HG02870 (cell line): ENCODE measurements around the gene C3orf52.
"Not testable (repeated sequence)": the region's sequence is repeated elsewhere in the genome, so short reads cannot be mapped to it uniquely, and the experiment has no call there.

Experiments used
- ATAC-seq: cut with Tn5 transposase; IDR thresholded peaks from one replicate; pipeline ENCODE4 v1.9.1; 2021; ENCODE audit warnings: mild to moderate bottlenecking, moderate library complexity; ENCODE audit not compliant: unreplicated experiment

The C3orf52 gene, protein sequence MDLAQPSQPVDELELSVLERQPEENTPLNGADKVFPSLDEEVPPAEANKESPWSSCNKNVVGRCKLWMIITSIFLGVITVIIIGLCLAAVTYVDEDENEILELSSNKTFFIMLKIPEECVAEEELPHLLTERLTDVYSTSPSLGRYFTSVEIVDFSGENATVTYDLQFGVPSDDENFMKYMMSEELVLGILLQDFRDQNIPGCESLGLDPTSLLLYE

DNA sequence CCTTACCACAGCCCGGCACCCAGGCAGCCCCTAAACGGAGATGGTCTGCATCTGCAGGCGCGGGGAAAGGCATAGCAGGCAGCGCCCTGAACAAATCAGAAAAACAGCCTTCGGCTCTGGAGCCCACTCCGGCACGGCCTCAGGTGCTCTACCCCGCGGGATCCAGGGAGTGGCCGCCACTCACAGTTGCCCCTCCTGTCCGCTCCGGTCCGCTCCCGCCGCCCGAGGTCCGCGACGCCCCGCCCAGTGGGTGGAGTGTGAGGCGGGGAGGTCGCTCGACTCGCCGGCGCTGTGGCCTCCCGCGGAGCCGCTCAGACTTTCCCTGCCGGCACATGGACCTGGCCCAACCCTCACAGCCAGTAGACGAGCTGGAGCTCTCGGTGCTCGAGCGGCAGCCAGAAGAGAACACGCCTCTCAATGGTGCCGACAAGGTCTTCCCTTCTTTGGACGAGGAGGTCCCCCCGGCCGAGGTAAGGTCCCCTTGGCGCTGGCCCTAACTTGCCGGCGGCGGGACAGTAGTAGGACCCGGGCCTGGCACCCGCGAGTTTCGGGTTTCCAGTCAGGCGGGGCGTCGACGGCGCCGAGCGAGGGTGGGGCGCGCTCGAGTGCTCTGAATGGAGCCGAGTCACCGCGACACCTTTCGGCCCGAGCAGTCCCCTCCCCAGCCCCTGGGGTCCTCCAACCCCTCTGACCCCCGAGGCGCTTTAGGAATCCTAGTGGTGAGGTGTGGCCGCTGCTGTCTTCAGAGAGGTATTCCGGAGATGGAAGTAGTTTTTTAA is at the start of gene C3orf52:
Gene C3orf52, plus strand, starts transcription at position 314 of the 779 bp plus-strand sequence. Its CDS starts 19 bp downstream, at position 333.
- peak; percentile 89 for ATAC-seq

DNA sequence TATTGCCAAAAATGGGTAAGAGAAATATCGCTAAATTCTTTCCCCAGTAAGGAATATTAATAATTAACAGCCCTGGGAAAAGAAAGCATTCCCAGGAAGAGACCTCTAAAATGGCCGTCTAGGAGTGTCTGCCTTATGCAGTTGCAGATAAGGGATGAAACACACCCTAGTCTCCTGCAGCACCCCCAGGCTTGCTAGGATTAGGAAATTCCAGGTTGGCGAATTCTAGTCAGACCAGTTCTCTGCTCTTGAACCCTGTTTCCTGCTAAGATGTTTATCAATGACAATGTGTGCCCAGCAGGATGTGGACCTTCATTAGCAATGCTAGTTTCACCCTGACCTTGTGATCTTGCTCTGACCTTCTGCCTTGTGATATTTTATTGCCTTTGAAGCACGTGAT is 49.0 kb upstream of the C3orf52 start:
- ATAC-seq, result not testable (repeated sequence)

DNA sequence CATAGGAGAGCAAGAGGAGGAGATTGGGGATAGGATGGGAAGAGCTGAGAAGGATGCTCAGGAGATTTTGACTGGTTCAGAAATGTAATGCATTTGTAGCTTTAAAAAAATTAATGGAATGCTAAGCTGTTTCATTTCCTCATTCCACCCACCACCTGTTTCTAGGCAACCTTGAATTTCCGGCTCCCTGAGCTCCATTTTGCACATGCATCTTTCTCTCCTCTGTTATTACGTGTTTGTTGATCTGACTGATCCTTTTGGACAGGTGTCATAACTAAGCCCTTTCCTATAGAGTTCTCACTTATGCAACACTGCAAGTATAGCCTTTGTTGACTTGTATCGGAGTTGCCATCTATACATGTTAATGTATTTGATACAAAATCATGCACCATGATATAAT is 47.3 kb upstream of the C3orf52 start:
- ATAC-seq, result no peak

DNA sequence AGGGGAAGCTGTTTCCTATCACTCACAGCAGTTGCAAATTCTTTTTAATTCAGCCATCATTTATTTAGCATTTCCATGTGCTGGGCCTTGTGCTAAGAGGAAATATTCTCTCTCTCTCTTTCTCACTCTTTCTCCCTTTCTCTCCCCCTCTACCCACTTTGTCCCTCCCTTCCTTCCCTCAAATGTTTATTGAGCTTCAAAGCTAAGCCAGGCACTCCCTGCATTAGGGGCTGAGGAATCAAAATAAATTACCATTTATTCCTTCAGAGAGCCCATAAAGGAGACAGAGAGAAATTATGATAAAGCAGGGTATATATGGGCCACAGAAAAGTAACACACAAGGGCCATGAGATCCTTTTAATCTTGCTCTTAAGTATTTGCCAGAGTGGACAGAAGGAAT is 44.9 kb upstream of the C3orf52 start:
- no peak for ATAC-seq

DNA sequence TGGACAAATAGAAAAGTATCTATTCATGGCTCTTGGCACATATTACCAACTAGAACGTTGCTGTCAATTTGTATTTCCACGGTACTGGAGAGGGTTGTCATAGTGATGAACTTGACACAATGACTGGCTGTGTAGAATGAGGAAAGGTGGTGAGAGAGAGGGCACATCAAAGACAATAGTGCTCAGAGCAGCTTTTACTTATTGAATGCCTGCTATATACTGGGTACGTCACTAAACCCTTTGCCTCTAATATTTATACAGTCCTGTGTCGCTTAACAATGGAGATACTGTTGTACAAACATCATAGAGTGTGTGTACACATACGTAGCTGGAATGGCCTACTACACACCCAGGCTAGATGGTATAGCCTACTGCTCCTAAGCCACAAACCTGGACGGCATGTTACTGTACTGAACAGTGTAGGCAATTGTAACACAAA is 43.3 kb upstream of the C3orf52 start:
- ATAC-seq, result no peak

DNA sequence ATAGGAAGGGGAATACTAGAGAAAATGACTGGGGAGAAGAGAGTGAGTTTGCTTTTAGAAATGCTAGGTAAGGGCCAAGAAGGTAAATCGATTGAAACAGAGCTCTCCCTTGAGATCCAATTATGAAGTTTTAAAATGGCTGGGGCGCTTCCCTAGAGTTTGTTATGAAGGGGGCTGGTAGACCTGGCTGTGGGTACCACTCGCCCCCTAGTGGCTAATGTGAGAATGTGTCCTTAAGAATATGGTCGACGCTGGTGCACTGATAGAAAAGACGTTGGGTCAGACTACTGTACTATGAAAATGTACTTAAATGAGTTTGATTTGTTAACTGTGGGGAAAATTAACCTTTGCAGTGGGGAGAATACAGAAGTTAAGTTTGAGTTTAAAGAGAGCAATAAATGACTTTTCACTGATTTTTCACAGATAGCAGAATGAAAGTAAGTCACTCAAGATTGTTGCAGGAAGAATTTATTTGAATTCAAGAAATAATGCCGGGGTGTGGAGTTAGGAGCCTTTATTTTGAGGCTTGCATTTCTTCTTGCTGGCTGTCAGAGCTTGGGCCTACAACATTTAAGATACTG is 42.5 kb upstream of the C3orf52 start:
- peak; percentile 96 for ATAC-seq

DNA sequence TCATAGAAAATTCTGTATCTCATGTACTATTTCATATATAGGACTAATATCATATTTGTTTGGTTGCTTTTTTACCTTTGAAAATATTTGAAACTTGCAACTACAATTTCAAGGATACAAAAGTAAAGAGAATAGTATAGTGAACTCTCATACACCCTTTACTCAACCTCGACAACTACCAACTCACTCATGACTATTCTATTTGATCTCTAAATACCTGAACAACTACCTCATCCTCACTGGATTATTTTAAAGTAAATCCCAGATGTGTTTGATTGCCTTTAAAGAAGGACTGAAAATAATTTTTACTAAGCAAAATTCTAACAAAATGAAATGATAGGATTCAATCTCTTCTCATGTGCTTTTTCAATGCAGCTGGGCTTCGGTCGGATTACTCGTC is 39.6 kb upstream of the C3orf52 start:
- no peak for ATAC-seq

- ATAC-seq, result no peak
These were observed 38.9 kb upstream of the C3orf52 start for GRCh38 chr3:112047264-112047663.

- ATAC-seq, result no peak
These were observed 37.3 kb upstream of the C3orf52 start for GRCh38 chr3:112048911-112049310.

GRCh38 chr3:112053229-112053628 is 33.0 kb upstream of the C3orf52 start:
- ATAC-seq, result no peak

DNA sequence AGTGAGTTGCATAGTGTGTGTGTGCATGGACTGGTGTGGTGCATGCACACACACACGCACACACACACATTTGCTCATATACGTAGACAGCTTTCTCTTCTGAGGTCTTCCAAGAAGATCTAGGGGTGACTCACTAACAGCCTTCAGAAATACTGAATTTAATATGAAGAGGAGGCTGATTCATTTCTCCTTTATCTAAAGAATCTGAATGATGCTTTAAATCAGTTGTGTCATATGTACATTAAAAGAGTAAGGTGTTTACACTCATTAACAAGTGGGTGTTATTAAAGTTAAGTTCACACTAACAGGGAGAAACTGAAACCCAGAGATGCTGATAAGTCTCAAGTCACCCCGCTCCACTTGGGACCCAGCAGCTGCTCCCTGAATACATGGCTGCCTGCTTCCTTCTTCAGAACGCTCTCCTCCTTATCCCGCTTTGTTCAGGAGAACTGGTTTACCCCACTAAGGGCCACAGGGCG is 29.7 kb upstream of the C3orf52 start:
- ATAC-seq, result no peak

- no peak for ATAC-seq
These were observed 26.7 kb upstream of the C3orf52 start for GRCh38 chr3:112059497-112059896.

- ATAC-seq, result no peak
These were observed 25.0 kb upstream of the C3orf52 start for GRCh38 chr3:112061152-112061551.

DNA sequence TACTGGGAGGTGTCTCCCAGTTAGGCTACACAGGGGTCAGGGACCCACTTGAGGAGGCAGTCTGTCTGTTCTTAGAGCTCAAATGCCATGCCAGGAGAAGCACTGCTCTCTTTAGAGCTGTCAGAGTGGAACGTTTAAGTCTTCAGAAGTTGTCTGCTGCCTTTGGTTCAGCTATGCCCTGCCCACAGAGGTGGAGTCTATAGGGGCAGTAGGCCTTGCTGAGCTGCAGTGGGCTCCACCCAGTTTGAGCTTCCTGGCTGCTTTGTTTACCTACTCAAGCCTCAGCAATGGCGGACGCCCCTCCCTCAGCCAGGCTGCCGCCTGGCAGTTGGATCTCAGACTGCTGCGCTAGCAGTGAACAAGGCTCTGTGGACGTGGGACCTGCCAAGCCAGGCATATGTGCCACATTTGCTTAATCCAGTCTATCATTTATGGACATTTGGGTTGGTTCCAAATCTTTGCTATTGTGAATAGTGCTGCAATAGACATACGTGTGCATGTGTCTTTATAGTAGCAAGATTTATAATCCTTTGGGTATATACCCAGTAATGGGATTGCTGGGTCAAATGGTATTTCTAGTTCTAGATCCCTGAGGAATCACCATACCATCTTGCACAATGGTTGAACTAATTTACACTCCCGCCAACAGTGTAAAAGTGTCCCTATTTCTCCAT is 13.7 kb upstream of the C3orf52 start:
- ATAC-seq, result not testable (repeated sequence)

- ATAC-seq, result no peak
These were observed 12.2 kb upstream of the C3orf52 start for GRCh38 chr3:112074006-112074405.

DNA sequence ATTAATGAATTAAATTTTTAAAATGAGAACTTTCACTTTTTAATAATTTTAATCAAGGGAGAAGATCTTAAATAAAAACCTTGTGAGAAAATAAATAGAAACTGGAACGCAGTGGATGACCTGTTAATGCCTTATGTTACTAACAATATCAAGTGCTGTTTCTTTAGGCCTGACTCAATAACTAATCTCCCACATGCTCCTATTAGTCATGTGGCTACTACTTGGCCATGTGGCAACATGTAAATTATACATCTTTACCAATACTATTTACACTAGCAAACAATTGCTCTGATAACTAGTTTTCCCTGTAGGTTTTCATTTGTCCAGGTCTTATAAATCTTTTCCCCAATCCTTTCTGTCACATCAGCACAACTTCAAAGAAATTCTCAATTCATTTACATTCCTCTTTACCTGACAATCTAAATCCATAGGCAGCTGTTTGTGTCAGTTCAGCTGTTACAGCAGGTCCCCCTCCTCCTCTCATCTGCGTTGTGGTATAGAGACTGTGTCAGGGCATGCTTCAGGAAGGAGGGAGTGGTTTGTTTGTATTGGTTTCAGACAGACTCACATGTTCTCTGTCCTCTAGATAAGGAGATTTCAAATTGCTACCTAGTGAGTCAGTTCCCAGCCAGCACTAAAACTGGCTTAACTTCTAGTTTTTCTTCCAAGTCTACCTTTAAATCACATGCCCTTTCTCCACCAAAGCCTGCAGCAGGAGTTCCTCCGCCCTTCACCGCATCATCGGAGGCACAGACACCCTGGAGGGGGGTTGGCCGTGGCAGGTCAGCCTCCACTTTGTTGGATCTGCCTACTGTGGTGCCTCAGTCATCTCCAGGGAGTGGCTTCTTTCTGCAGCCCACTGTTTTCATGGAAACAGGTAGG is 11.3 kb upstream of the C3orf52 start:
- peak; percentile 98 for ATAC-seq

DNA sequence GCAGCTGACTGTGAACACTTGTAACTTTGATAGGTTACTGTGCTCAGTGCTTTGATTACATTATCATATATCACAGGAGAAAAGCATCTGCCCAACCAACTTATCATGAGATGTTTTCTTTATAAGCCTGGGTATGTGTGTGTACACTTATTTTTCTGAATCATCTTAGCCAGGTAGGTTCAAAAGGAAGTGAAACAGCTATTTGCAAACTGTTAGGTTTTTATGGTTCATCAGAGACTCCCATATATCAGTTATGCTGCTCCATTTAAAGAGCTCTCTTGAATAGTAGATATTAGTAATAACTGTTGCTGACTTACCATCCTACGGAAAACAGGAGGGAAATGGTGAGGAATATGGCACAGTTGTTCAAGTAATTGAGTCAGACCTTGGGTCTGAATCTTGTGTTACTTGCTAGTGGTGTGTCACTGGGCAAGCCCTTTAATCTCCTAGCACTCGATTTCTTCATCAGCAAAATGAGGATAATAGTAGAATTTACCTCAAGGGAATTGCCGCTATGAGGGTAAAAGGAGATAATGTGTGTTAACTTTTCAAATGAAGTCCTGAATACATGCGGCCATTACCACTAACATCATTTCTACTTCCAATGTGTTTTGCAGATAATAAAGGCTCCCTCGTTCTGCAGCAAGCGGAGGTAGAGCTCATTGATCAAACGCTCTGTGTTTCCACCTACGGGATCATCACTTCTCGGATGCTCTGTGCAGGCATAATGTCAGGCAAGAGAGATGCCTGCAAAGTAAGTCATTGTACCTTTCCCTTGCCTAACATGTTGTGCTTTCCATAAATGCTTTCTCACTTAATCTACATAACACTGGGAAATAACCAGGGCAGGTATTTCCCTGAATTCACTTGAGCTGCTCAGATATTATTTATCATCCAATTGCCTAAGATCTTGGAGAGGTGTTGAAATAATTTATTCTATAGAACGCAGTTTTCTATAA is 7.8 kb upstream of the C3orf52 start:
- ATAC-seq, result peak; percentile 39

GRCh38 chr3:112083239-112083638 is 3.0 kb upstream of the C3orf52 start:
- no peak for ATAC-seq

- no peak for ATAC-seq
These were observed 1.0 kb upstream of the C3orf52 start for GRCh38 chr3:112084980-112085705.
